ENCODE data around the gene DCLK1.

DCLK1 gene

GRCh38 chr13:35850569-35850968 is 280.6 kb downstream of the DCLK1 start:
- H3K36me3 ChIP-seq (ENCODE audit: control insufficient read depth, insufficient read depth, low read length): no peaks in the 10 kb centered on the region
- no peak for DNase-seq (ENCODE audit: extremely low read depth, insufficient read length)
- no peaks in the 10 kb centered on the region for H3K27me3 ChIP-seq (replicated peaks; ENCODE audit: control insufficient read depth, insufficient read depth, low read length)
- no peak for TF ChIP-seq CTCF (IDR thresholded peaks at IDR 0.05; ENCODE audit: insufficient read depth, low read length, poor library complexity, severe bottlenecking)
- H3K4me3 ChIP-seq (replicated peaks; ENCODE audit: low read depth, low read length): no peak overlapping the region

GRCh38 chr13:35849256-35849644 is 281.9 kb downstream of the DCLK1 start:
- Histone ChIP-seq H3K36me3 (ENCODE audit: control insufficient read depth, insufficient read depth, low read length) (no peaks in the 10 kb centered on the region), H3K4me3 (replicated peaks; ENCODE audit: low read depth, low read length) (no peak overlapping the region), H3K27me3 (replicated peaks; ENCODE audit: control insufficient read depth, insufficient read depth, low read length) (no peaks in the 10 kb centered on the region)
- no peak for DNase-seq (ENCODE audit: extremely low read depth, insufficient read length)
- no peak for TF ChIP-seq CTCF (IDR thresholded peaks at IDR 0.05; ENCODE audit: insufficient read depth, low read length, poor library complexity, severe bottlenecking)

GRCh38 chr13:35848336-35849255 is 282.6 kb downstream of the DCLK1 start:
- no peak for TF ChIP-seq CTCF (IDR thresholded peaks at IDR 0.05; ENCODE audit: insufficient read depth, low read length, poor library complexity, severe bottlenecking)
- H3K27me3 ChIP-seq (replicated peaks; ENCODE audit: control insufficient read depth, insufficient read depth, low read length): no peaks in the 10 kb centered on the region
- DNase-seq (ENCODE audit: extremely low read depth, insufficient read length): no peak
- H3K36me3 ChIP-seq (ENCODE audit: control insufficient read depth, insufficient read depth, low read length): no peaks in the 10 kb centered on the region
- no peak overlapping the region for H3K4me3 ChIP-seq (replicated peaks; ENCODE audit: low read depth, low read length)

- no peak overlapping the region for H3K4me3 ChIP-seq (replicated peaks; ENCODE audit: low read depth, low read length)
- H3K36me3 ChIP-seq (ENCODE audit: control insufficient read depth, insufficient read depth, low read length): no peaks in the 10 kb centered on the region
- TF ChIP-seq CTCF (IDR thresholded peaks at IDR 0.05; ENCODE audit: insufficient read depth, low read length, poor library complexity, severe bottlenecking): no peak
These were observed 287.9 kb downstream of the DCLK1 start for GRCh38 chr13:35843272-35843671.

GRCh38 chr13:35841060-35841521 is 290.1 kb downstream of the DCLK1 start:
- DNase-seq (ENCODE audit: extremely low read depth, insufficient read length): no peak
- no peaks in the 10 kb centered on the region for H3K36me3 ChIP-seq (ENCODE audit: control insufficient read depth, insufficient read depth, low read length)
- no peaks in the 10 kb centered on the region for H3K27me3 ChIP-seq (replicated peaks; ENCODE audit: control insufficient read depth, insufficient read depth, low read length)
- no peak overlapping the region for H3K4me3 ChIP-seq (replicated peaks; ENCODE audit: low read depth, low read length)
- TF ChIP-seq CTCF (IDR thresholded peaks at IDR 0.05; ENCODE audit: insufficient read depth, low read length, poor library complexity, severe bottlenecking): no peak

More at GRCh38 chr13:35843272-35843671, 287.9 kb downstream of the DCLK1 start:
- H3K27me3 ChIP-seq (replicated peaks; ENCODE audit: control insufficient read depth, insufficient read depth, low read length): no peaks in the 10 kb centered on the region
- no peak for DNase-seq (ENCODE audit: extremely low read depth, insufficient read length)

All from GM06990 (cell line).